AG04449 (cell line): ENCODE measurements around the gene PFN2.

Experiments
- CTCF ChIA-PET: fragments of 350-600 bp; formaldehyde crosslinking; extraction: SDS; loops from one replicate; lab custom pipeline; 2021; ENCODE audit warnings: antibody characterized with exemption; lab: Yijun Ruan, JAX
- POLR2A ChIA-PET: fragments of 400-600, 350-600 bp; formaldehyde crosslinking; extraction: SDS; loops from one replicate; lab custom pipeline; 2020; ENCODE audit warnings: antibody characterized with exemption, inconsistent platforms; lab: Yijun Ruan, JAX
- DNase-seq: peaks from one replicate; pipeline ENCODE4 v3.0.0-alpha.2; 2010; ENCODE audit warnings: low read depth, low spot score
- H3K4me3 ChIP-seq: 2 replicates; pipeline ENCODE4 v1.5.1; 2011; ENCODE audit warnings: low read depth, mild to moderate bottlenecking, control low read depth, low read length
- CTCF ChIP-seq: IDR thresholded peaks from one replicate; pipeline ENCODE4 v1.5.1; 2011; ENCODE audit warnings: mild to moderate bottlenecking, moderate library complexity, low read length, control low read depth, inconsistent platforms; ENCODE audit not compliant: insufficient read depth; ENCODE audit errors: missing control alignments

The PFN2 gene

DNA sequence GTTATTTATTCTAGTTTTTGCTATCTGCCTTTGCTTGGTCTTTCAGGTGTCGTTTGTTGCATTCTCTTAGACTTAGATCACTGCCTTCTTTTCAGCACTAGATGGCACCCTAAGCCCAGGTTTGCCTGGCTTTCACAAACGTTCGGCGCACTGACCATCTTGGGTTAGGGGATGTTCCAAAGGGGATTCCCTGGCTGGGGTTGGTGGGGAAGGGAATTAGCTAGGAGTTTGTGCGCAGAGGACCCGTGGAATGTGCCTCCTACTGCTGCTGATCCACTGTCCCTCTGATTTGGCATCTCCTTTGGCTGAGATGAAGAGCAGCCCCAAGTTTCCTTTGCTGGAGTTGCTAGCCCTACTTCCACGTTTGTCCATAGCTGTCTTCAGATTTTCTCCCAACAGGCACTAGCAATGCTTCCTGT is 33.9 kb downstream of the PFN2 start:
- TF ChIP-seq CTCF: peak; percentile 72
- no peak for DNase-seq
- ChIA-PET POLR2A (no interaction called here), CTCF (interaction anchor here (0.8 to 4.5 kb wide), 41 partner anchors 9 to 620 kb away, joined by 3 to 103 read pairs (median 5); partner anchors contain the start of genes PFN2 and TSC22D2)
- H3K4me3 ChIP-seq: no peak overlapping the region

DNA sequence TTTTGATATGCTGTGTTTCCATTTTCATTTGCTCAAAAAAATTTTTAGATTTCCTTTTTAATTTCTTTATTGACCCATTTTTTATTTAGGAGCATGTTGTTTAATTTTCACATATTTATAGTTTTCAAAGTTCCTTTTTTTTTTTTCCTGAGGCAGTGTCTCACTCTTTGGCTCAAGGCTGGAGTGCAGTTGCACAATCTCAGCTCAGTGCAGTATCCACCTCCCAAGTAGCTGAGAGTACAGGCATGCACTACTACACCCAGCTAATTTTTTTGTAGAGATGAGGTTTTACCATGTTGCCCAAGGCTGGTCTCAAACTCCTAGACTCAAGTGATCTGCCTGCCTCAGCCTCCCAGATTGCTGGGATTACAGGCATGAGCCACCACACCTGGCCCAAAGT is 36.2 kb downstream of the PFN2 start:
- POLR2A ChIA-PET: interaction anchor here (0.7 kb wide), 1 partner anchor 290 kb away, joined by 3 read pairs; no protein-coding TSS in a partner anchor
- TF ChIP-seq CTCF: no peak
- peak; percentile 61 for DNase-seq
- CTCF ChIA-PET: interaction anchor here (1.4 to 4.5 kb wide), 5 partner anchors 24 to 292 kb away, joined by 3 to 103 read pairs (median 52); no protein-coding TSS in a partner anchor
- H3K4me3 ChIP-seq: no peak overlapping the region

GRCh38 chr3:149933858-149934257 is 36.8 kb downstream of the PFN2 start:
- no peak overlapping the region for H3K4me3 ChIP-seq
- DNase-seq: no peak
- ChIA-PET CTCF (interaction anchor here (1.4 kb wide), 1 partner anchor 54 kb away, joined by 3 read pairs; no protein-coding TSS in a partner anchor), POLR2A (no interaction called here)
- no peak for TF ChIP-seq CTCF

- ChIA-PET CTCF (interaction anchor here (0.7 to 2.4 kb wide), 4 partner anchors 53 to 294 kb away, joined by 3 to 8 read pairs (median 3); no protein-coding TSS in a partner anchor), POLR2A (no interaction called here)
These were observed 37.7 kb downstream of the PFN2 start for GRCh38 chr3:149933008-149933407.

DNA sequence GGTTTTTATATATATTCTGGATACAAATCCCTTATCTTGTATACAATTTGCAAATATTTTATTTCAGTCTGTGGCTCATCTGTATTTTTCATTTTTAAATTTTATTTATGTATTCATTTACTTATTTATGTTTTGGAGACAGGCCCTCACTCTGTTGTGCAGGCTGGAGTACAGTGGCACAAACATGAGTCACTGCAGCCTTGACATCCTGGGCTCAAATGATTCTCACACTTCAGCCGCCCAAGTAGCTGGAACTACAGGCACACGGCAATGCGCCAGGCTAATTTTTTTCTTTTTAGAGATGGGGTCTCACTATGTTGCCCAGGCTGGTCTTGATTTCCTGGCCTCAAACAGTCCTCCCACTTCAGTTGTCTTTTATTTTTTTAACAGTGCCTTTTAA is 50.6 kb downstream of the PFN2 start:
- POLR2A ChIA-PET: no interaction called here
- CTCF ChIA-PET: interaction anchor here (1.4 kb wide), 1 partner anchor 39 kb away, joined by 4 read pairs; no protein-coding TSS in a partner anchor
- TF ChIP-seq CTCF: no peak
- H3K4me3 ChIP-seq: no peak overlapping the region
- no peak for DNase-seq

More at GRCh38 chr3:149933008-149933407, 37.7 kb downstream of the PFN2 start:
- no peak for TF ChIP-seq CTCF
- H3K4me3 ChIP-seq: no peak overlapping the region
- DNase-seq: no peak

DNA sequence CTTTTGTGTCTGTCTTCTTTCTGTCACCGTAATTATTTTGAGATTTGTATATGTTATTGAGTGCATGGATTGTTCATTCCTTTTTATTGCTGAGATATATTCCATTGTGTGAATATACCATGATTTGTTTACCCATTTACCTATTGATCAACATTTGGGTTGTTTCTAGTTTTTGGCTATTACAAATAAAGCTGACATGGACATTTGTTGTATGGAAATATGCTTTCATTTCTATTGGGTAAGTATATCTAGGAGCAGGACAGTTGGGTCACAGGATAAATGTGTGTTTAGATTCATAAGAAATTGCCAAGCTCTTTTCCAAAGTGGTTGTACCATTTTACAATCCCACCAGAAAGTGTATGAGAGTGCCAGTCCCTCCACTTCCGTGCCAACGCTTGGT is 51.2 kb downstream of the PFN2 start:
- ChIA-PET CTCF (interaction anchor here (1.1 kb wide), 1 partner anchor 36 kb away, joined by 3 read pairs; no protein-coding TSS in a partner anchor), POLR2A (no interaction called here)
- DNase-seq: no peak
- H3K4me3 ChIP-seq: no peak overlapping the region
- no peak for TF ChIP-seq CTCF
